HG03575 (cell line): ENCODE data around the gene ETV3.

Experiments
- ATAC-seq: cut with Tn5 transposase; IDR thresholded peaks from one replicate; pipeline ENCODE4 v1.9.1; 2021; ENCODE audit not compliant: unreplicated experiment, insufficient number of reproducible peaks, low FRiP score; ENCODE audit errors: extremely low read depth

Gene ETV3

GRCh38 chr1:157077394-157077793, 60.8 kb downstream of the ETV3 start:
- no peak for ATAC-seq

GRCh38 chr1:157073944-157074685, 64.1 kb downstream of the ETV3 start:
- ATAC-seq, result no peak
